Measurements from ENCODE around the gene HLA-DOA.

HLA-DOA gene

DNA sequence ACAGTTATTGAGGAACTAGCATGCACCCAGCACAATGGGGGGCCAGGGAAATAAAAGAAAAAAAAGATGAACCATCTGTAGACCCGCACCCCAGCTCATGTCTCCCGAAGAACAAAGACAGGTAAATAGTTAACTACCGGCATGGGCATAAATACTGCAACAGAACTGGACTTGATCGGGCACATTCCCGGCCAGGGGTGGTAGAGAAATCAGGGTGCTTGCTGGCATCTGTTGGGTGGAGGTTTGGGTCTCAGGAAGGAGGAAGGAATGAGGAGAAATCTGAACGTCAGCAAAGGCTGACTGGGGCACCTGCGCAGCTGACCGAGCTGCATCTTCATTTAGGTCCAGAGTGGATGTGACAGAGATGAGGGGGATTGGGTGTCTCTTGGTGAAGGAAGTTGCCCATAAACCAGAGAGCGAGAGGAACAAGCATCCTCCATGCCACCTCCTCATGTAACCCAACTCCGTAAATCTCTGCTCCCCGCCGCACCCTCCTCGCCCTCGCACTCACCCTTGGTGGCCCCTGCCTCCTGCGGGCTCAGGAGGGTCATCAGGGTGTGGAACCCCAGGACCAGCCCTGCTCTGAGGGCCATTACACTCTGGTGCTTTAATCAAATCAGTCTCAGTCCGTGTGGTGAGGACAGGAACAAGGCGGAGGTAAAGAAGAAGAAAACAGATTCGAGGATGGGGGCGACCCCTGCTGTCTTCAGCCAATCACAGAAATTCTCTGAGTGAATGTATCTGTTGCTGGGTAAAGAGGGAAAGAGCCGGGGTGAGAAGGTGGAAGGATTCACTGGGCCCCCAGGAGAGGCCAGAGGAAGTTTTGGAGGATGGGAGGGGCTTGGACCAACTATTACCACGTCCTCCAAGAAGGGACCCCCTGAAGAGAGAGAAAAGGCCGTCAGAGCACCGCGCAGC lies at the start of gene HLA-DOA:
HLA-DOA (minus strand) TSS at position 648 of the 918 bp plus-strand sequence.
- DNase-seq, result peak in 8 of 58 donors; percentile 2 to 32 (median 12)

DNA sequence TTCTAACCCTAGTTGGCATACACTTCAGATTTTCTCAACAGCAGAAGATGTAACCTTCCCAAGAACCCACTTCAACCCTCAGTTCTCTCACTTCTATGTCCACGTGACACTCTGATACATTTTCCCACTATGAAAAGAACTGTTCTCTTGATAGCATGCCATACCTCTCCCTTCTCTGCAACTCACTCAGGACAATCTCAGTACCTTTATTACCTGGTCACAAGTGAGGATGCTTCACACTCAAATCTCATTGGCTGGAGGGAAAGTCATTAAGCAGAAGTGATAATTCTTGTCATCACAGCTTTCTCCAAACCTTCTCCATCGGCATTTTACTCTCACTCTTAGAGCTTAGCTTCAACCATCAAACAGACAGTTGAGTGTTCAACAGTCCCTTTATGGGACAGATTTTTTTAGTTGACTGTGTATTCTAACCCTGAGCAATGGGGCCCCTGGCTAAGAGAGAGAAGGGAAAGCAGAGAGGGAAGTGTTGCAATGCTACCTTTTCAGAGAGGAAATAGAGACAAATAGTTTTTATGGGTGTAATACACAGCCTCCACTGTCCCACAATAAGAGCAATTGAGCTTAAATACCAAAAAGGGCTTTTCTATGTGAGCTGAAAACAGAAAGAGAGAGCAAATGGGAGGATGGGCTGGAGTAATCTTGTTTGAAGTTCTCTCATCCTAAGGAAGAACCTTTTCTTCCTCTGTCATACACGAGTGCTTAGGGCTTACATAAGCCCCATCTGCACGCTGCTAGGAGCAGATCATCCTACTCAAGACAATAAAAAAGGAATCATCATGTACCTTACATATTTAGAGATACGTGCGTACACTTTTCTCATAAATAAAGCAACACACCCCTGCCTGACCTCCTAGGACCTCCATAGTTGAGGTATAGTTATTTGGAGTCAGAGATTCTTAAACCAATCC lies 48.1 kb upstream of the HLA-DOA start:
- peak in 3 of 58 donors; percentile 9 to 29 (median 24) for DNase-seq

DNA sequence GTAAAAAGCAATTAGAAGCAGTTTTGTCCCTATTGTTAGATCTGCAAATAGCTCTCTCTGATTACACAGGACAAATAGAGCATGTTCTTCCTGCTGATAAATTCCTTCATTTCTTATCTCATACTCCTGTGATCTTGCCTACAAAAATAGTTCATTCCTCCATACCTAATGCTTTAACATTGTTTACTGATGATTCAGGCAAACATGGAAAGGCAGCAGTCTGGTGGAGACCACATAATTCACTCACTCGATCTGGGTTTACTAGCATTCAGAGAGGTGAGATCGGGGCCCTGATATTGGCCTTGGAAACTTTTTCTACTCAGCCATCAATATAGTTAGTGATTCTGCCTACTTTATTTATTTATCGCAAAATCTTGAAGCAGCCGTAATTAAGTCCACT lies 43.8 kb upstream of the HLA-DOA start:
- DNase-seq, result no peak

DNA sequence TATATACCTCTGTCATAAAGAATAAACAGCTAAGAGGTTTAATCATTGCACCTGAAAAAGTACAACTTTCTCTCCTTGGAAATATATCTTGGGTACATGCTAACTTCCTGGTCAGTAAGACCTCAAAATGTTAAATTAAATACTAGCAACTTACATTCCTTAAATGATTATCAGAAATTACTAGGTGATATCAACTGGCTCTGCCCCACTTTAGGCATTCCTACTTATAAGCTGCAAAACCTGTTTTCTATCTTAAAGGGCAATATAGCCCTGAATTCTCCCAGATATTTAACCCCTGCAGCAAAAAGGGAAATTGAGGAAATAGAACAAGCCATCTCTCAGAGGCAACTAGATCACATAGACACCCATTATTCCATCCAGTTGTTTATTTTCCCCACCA lies 43.2 kb upstream of the HLA-DOA start:
- DNase-seq, result no peak

DNA sequence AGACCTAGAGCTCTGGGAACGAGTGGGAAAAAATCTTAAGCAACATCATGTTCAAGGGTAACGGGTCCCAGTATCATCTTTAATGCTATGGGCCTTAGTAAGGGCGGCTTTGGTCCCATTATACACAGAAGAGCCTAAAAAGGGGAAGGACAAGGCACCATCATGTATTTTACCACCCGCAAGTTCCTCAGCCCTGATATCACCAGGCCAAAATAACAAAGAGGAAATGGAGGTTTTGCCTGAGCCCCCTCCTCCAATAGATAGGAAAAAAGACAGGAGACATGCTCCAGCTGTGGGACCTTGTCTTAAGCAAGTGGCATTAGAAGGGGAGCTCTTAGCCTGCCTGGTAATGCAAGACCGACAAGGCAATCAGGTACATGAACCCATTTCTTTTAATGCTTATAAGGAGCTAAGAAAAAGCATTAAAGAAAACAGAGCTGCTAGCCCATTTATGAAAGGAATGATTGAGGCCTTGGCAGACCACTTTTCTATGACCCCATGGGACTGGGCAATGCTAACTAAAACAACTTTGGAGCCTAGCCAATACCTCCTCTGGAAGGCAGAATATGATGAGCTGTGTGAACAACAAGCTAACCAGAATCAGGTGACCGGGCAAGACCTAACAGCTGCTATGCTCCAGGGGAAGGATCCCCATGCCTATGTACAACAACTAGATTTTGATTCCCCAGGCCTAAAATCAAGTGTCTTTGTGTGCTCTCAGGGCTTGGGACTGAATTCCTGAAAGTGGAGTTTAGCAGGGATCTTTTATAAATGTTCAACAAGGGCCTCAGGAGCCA lies 40.8 kb upstream of the HLA-DOA start:
- no peak for DNase-seq

DNA sequence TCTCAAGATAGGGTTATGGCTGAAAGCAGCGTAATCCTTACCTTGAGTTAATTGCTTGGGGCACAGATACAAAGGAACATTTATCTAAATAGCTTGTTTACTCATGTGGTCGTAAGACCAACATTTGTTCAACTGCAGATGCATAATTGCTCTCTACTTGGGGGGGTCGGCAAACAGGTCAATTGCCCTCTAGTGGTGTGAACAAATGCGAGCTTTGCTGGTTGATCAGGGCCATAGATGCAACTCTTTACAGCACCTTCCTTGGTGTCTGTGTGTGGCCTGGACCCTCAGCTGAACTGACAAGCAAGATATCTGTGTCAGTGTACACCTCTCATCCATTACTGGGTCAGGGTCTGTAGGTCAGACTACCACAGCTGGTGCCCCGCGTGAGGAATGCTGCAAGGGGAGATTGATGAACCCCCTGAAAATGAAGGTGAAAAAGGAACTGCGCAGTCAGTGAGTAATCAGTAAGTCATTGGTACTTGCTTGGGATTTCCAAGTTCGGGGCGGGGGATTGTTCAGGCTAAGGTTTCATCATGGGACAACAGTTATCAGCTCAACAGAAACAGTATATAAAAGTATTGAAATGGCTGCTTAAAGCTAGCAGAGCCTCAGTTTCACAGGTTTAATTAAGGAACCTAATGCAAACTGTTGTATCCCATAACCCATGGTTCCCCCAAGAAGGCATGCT lies 40.1 kb upstream of the HLA-DOA start:
- DNase-seq, result no peak

DNA sequence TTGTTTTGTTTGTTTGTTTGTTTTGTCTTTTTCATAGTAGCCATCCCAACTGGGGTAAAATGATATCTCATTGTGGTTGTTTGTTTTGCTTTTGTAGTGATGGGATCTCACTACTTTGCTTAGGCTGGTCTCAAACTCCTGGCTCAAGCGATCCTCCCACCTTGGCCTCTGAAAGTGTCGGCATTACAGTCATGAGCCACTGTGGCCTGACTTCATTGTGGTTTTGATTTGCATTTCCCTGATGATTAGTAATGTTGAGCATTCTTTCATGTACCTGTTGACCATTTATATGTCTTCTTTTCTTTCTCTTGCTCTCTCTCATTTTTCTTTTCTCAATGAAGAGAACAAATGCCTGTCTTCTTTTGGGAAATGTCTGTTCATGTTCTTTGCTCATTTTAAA lies 30.8 kb upstream of the HLA-DOA start:
- no peak for DNase-seq

DNA sequence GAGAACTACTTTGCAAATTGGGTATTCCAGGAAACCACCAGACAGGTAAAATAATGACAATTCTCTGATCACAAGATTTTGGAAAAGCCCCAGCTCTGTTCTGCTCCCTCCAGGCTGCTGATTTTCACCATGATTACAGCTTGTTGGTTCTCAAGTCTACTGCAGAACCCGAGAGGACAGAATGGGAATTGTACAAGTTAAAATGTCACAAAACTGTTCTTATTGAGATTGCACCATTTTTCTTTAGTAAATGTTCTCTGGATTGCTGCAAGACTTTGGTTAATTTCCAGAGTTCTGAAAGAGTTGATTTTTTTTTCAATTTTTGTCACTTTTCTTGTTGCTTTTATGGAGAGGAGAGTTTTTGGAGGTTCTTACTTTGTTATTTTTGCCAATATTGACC lies 27.1 kb upstream of the HLA-DOA start:
- DNase-seq, result no peak

DNA sequence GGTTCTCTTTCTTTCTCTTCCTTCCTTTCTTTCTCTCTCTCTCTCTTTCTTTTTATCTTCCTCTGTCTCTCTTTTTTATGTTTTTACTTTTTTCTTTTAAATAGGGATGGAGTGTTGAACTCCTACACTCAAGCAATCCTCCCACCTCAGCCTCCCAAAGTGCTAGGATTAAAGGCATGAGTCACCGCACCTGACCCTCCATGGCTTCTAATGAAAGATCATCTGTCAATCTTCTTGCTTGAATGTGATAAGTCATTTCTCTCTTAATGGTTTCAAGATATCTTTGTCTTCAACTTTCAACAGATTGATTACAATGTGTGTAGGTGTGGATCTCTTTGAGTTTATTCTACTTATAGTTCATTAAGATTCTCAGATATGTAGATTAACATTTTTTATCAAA lies 25.2 kb upstream of the HLA-DOA start:
- no peak for DNase-seq

DNA sequence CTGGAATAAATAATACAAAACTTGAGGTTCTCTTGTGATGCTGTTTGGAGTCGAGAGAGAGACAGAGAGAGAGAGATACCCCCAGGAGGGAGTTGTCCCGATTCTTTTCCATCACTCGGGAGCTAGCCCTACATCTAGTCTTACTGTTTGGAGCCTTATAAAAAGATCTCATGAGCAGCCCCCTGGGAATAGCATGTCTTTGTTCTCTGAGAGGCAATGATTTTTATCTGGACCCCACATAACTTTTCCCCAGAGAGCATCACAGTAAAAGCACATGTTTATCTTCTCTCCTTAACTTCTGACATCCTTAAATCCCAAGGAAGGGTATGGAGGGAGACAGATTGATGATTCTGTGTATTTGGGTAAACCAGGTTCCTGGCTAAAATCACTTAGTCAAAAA lies 20.9 kb upstream of the HLA-DOA start:
- no peak for DNase-seq

DNA sequence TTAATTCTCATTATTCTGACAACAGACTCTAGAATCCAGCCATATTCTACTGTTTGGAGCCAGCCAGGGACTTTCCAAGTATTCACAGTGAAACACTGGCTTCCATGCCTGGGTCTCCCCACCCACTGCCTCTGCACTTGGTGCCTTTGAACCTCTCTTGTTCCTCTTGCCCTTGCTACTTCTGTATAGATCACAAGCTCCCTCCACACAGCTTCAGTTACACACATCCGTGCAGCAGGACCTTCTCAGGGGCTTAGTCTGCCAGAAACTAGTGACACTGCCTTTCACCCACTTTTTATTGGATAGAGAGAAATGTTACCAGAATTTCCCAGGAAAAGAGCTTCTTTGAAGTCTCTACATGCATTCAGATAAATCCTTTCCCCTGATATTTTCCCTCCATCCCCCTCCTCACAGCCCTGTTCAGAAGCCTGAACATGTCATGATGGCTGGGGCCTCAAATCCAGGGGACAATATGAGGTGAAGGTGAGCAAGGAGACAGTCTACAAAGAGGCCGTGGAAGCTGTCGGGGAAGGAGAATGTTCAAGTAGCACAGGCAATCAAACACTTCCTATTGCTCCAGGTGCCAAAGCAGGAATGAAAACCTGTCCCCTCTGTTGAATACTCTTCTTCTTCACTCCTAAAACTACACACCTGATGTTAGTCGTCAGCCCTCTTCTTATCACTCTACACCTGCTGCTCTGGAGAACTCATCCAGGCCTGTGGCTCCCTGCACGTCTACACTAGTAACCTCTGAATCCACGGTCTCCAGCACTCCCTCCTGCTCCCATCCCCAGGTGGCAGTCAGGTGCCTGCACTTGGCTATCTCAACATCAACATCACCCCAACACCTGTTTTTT lies 20.2 kb upstream of the HLA-DOA start:
- DNase-seq, result peak in 16 of 58 donors; percentile 8 to 73 (median 20)

DNA sequence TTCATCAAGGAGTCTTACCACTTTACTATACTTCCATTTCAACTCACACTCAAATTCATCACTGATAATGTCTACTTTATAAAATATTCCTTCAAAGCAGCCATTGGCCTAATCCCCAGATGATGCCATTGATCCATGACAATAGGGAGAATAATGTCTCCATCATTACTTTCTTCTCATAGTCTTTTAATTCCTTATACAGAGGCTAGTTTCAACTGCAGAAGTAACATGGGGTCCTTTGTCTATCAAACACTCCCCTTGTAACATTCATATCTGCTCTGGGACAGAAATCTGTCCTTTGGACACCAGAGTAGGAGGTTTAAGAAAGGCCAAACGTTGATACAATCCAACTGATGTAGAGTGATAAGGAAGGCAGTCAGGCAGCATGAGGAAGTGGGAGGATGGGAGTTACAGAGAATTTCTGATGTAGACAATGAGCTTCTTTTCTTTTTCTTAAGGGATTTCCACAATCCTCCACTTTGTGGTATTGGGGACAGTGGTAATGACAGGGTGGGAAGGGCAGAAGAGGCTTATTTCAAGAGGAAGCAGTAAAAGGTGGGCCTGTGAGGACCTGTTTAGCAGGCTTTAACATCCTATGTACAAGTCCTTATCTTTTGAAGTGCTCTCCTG lies 18.9 kb upstream of the HLA-DOA start:
- DNase-seq, result no peak

DNA sequence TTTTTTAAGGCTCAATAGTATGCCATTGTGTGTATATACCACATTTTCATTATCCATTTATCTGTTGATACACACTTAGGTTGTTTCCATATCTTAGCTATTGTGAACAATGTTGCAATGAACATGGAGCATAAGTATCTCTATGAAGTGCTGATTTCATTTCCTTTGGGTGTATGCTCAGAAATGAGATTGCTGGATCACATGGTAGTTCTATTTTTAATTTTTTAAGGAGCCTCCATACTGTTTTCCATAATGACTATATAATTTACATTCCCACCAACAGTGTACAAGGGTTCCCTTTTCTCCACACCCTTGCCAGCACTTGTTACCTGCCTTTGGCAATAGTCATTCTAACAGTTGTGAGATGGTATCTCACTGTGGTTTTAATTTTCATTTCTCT lies 15.1 kb upstream of the HLA-DOA start:
- DNase-seq, result no peak

DNA sequence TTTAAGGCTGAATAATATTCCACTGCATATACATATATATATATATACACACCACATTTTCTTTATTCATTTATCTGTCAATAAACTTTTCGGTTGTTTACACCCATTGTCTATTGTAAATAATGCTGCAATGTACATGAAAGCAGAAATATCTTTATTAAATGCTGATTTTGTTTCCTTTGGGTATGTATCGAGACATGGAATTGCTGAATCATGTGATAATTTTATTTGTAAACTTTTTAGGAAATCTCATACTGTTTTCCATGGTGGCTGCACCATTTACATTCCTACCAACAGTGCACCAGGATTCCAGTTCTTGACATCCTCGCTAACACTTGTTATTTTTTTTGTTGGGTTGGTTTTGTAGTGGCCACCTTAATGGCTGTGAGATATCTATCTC lies 14.1 kb upstream of the HLA-DOA start:
- no peak for DNase-seq

DNA sequence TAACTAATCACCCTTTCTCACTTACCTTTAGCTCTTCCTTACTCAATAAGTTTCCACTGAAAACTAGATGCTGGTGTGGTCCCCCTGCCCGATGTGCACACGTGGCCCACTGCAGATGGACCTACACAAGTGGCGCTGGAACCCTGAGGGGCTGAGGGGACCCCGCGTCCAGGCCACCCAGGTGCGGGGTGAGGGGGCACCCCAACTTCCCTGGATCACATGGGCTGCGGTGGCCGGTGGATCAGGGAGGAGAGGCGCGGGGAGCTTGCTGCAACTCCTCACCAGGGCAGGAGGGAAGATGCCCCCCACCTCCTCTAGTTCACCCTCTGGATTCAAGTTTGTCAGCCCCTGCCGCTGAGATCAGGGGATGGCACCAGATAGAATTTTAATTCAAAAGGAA lies 12.5 kb upstream of the HLA-DOA start:
- no peak for DNase-seq

DNA sequence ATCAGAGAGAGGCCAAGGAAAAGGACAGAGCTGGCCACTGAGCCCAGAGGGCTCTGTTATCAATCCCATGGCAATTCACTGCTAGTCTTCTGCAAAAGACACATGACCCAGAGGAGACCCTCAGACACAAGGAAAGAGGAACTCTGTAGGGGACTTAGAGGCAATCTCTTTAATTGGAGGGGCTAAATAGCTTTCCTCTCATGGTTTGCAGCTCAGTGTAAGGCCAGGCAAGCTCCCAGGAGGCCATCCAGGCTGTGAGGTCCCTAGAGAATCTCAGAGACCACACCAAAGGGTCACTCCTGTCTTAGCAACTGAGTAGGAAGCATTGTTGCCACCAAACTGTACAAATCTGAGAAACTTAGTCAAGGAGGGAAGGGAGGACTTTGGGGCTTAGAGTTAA lies 10.0 kb upstream of the HLA-DOA start:
- DNase-seq, result no peak

DNA sequence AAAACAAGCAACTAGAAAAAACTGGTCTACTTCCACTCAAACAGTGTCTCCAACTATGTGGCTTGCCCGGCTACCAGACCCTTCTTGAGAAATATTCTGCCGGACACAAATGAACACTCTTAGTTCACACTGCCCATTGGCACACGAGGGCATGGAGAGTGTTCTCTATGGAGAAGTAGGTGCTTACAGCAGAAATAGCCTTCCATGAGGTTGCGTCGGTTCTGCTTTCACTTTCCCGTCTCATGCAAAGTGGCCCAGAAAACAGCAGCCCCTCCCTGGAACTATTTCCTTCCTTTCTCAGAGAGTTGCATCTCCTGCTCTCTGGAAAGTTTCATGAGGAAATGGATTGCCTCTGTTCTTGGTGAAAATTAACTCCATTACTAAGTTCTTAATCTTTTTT lies 9.5 kb upstream of the HLA-DOA start:
- DNase-seq, result peak in 25 of 58 donors; percentile 16 to 69 (median 34)

DNA sequence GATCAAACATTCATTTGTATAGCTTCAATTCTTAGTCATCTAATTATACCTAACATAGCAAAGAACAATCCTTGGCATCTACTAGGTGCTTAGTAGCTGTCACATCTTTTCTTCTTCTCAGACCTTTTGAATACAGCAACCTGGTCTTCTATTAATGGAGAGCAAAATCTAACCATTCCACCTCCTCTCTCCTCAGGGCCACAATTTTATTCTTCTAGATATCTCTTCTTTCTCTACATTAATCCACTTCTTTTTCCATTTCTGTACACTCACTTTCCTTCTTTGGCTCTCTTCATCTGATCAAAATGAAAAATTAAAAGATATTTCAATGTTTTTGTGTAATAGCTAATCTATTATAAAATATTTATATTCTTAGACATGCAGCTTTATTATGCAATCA lies 9.0 kb upstream of the HLA-DOA start:
- DNase-seq, result no peak

DNA sequence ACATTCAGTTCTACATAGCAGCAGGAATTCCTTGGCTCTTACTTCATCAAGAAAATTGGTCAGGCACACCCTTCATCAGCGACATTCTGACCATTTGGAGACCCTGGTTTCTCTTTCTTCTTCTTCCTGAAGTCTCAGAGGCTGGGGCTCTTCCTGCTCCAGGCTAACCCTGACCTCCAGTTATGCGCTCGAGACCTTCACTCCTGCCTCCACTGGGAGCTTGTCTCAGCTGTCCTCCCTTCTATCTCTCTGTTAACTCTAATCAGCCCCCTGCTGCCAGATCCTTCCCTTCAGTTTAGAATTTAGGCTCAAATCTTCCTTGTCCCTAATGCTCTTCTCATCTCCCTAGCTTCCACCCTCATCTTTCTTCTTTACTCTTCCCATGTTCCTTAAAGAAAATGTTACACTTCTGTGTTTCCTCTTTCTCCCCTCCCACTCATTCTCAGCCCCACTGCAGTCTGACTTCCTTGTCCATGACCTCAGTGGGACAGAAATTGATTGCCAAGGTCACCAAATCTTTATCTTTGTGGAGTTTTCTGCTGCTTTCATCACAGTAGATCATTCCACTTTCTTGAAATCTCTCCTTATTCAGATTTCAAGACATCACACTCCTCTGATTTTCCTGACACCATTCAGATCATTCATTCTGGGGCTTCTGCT lies 8.4 kb upstream of the HLA-DOA start:
- no peak for DNase-seq

Data from anterior cingulate cortex (tissue), 58 donors.